ENCODE measurements around the gene IGLL1. TPM values are rescaled to one million over a fixed set of nuclear protein-coding genes. Genes with fewer than 3 reads are reported as not detected.
"Not testable (repeated sequence)": the region's sequence is repeated elsewhere in the genome, so short reads cannot be mapped to it uniquely, and the experiment has no call there.

Gene IGLL1
- polyA plus RNA-seq, 1 donor from 2014 or later, result not detected

DNA sequence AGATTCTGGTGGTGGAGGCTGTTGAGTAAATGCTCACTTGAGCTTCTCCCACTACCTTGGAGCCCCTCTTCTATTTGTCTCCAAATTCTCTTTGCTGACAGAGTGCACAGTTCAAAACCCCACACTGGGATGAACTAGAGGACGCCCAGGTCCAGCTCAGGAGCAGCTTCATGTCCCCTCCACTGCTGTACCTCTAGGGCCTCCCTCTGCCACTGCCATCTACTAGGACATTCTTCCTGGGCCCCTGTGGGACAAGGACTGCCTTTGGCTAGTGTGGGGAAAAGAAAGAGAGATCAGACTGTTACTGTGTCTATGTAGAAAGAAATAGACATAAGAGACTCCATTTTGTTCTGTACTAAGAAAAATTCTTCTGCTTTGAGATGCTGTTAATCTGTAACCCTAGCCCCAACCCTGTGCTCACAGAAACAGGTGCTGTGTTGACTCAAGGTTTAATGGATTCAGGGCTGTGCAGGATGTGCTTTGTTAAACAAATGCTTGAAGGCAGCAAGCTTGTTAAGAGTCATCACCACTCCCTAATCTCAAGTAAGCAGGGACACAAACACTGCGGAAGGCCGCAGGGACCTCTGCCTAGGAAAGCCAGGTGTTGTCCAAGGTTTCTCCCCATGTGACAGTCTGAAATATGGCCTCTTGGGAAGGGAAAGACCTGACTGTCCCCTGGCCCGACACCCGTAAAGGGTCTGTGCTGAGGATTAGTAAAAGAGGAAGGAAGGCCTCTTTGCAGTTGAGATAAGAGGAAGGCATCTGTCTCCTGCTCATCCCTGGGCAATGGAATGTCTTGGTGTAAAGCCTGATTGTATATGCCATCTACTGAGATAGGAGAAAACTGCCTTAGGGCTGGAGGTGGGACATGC lies 44.1 kb downstream of the IGLL1 start:
- H3F3A ChIP-seq (ENCODE audit: insufficient read depth, low read length, poor library complexity, severe bottlenecking); H3K9me3 ChIP-seq (ENCODE audit: low read length); H3K79me2 ChIP-seq (replicated peaks; ENCODE audit: insufficient read depth, low read length); H3K4me2 ChIP-seq (ENCODE audit: low read length); H4K20me1 ChIP-seq (ENCODE audit: insufficient read depth); H3K27ac ChIP-seq (ENCODE audit: low read length); H3K9me2 ChIP-seq (ENCODE audit: insufficient read depth, low read length); H3K36me3 ChIP-seq (ENCODE audit: insufficient read depth, low read length); H3K4me3 ChIP-seq (ENCODE audit: low read length); H3K9ac ChIP-seq (ENCODE audit: low read length); H2AFZ ChIP-seq (ENCODE audit: low read depth, low read length); H3K27me3 ChIP-seq (ENCODE audit: insufficient read depth, low read depth, low read length): not testable (repeated sequence)

GRCh38 chr22:23534851-23535717 lies 45.0 kb downstream of the IGLL1 start:
- Histone ChIP-seq H3K9me3 (ENCODE audit: low read length) (no peaks in the 10 kb centered on the region), H3K27ac (ENCODE audit: low read length) (no peak overlapping the region), H3F3A (ENCODE audit: insufficient read depth, low read length, poor library complexity, severe bottlenecking) (no peaks in the 10 kb centered on the region), H3K9ac (ENCODE audit: low read length) (no peak overlapping the region), H3K4me3 (ENCODE audit: low read length) (no peak overlapping the region), H2AFZ (ENCODE audit: low read depth, low read length) (no peak overlapping the region), H3K36me3 (ENCODE audit: insufficient read depth, low read length) (no peaks in the 10 kb centered on the region), H4K20me1 (ENCODE audit: insufficient read depth) (no peaks in the 10 kb centered on the region), H3K4me2 (ENCODE audit: low read length) (no peak overlapping the region), H3K27me3 (ENCODE audit: insufficient read depth, low read depth, low read length) (no peaks in the 10 kb centered on the region), H3K79me2 (replicated peaks; ENCODE audit: insufficient read depth, low read length) (no peaks in the 10 kb centered on the region), H3K9me2 (ENCODE audit: insufficient read depth, low read length) (no peaks in the 10 kb centered on the region)
- TF ChIP-seq TAF1 (IDR thresholded peaks at IDR 0.05; ENCODE audit: low read depth) (no peak), EP300 (conservative IDR thresholded peaks at IDR 0.05; ENCODE audit: poor library complexity, severe bottlenecking) (no peak), SMC3 (conservative IDR thresholded peaks at IDR 0.05; ENCODE audit: poor library complexity) (no peak), EZH2 (IDR thresholded peaks at IDR 0.05; ENCODE audit: borderline replicate concordance, insufficient read depth, low read length, poor library complexity, severe bottlenecking) (no peak), POLR2AphosphoS5 (IDR thresholded peaks at IDR 0.05) (no peak), RAD21 (conservative IDR thresholded peaks at IDR 0.05) (no peak), MXI1 (conservative IDR thresholded peaks at IDR 0.05; ENCODE audit: poor library complexity, severe bottlenecking) (no peak), REST (IDR thresholded peaks at IDR 0.05; ENCODE audit: borderline replicate concordance) (no peak), CTCF (IDR thresholded peaks at IDR 0.05; ENCODE audit: poor library complexity, severe bottlenecking) (no peak)
